Femur (tissue), 1 donor: ENCODE measurements around the gene SERPINA4.

ENCODE experiments used
- DNase-seq: peaks from one replicate; pipeline ENCODE4 v3.0.0-alpha.2; 2017

The SERPINA4 gene

DNA sequence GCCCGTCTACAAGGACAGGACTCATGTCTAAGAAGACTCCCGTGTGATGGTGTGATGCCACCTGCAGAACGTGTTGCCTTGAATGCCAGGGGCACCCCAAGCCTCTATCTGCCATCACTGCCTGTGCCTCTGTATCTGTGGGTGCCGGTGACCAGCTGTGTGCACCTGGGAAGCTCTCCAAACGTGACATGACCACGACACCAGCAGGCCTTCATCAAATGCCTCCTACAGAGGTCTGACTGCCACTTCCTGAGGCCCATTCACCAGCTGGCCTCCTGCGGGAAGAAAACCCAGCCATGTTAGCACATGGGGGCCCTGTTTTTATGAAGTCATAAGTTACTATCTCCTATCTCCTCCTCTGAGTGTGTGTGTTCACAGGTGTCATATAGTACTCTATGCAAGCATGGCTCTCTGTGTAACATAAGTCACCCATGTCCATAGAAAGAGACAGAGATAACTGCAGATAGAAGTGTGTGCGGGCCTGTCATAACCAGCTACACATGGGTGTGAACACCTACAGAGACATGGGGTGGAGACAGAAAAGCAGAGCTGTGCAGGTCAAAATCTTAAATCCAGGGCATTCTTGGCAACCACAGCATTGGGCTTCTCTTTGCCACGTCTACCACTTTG, 18.3 kb upstream of the SERPINA4 start:
- no peak for DNase-seq

DNA sequence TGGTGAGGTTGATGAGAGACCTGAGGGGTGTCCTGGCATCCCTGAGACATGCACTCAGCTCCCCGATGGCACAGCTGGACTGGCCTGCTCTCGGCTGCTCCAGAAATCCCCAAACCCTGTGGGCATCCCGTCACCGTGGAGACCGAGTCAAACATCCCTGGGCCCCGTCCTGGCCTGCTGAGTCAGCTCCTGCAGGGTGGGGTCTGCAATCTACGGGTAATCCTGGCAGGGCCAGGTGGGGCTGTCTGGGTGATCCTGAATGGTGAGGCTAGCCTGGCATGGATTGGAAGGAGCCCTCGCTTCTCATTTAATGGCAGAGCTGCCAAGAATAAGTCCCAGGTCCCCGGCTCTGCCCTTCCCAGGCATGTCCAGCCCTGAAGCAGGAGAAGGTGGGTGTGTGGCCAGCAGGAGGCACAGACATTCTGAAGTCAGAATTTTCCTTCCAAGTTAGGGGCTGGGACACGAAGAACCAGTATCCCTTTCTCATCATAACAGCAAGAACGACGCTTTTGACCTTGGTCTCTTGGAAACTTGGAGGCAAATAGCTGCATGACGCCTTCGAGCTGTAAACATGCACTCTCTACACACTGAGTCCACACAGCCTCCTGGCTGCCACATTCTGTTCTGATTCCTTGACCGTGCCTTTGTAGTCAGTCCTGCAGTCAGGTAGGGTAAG, 17.7 kb upstream of the SERPINA4 start:
- DNase-seq = no peak

DNA sequence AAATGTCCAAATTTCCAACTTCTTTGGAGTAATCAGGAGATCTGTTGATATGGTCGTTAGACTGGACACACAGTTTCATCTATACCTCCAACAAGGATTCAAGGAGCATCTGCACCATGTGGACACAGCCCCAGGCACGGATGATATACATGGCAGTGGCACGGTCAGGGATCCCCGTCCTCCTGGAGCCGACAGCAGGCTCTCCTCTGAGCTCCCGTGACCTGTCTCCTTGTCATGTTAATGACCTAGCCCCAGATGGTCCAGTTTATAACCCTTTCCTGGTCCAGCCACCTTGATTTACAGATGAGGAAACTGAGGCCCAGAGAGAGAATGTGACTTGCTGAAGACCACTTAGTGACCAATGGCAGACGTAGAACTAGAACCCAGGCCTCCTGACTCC, 16.5 kb upstream of the SERPINA4 start:
- no peak for DNase-seq

DNA sequence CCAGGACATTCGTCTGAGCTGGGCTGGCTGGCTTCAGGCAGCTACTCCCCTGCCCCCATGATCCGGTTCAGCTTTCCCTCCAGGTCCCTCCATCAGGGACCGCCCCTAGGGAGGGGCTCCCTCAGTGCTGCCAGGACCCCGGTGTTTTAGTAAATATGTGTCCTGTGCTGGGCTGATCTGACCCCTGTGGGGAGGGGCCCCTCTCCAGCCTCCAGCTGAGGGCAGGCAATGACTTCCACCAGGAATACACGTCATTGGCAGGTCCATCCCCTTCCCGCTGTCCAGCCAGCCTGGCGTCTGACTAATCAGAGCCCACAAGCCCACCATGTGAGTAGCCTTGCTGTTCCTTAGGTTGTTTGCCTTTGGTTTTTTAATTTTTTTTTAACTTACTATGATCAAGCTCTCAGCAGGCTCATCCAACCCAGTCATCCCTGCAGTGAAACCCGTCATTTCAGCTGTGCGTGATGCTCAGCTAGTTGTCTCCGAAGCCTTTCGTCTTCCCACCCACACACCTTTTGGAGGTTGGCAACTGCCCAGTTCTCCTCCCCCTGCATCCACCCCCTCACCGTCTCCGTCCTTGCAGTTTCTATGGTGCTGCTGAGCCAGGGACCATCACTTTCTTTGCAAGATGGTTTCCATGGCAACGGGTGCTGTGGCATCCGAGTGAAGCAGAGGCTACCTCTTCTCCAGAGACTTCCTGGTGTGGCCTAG, 16.0 kb upstream of the SERPINA4 start:
- no peak for DNase-seq

DNA sequence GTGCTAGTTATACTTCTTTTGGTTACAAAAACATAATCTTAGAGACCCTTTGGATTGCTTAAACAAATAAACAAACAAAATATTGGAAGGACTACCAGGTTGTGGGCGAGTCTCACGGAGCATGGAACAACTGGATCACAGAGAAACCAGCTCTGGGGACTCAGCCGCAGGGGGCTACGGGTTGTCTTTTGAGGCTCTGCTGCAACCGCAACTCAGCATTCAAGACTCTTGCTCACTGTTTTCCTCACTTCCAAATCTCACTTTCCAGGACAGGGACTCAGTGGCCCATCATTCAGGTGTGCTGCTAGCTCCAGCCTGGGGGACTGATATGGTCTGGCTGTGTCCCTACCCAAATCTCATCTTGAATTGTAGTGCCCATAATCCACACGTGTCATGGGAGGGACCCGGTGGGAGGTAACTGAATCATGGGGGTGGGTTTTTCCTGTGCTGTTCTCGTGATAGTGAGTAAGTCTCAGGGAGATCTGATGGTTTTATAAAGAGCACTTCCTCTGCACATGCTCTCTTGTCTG, 14.0 kb upstream of the SERPINA4 start:
- no peak for DNase-seq

DNA sequence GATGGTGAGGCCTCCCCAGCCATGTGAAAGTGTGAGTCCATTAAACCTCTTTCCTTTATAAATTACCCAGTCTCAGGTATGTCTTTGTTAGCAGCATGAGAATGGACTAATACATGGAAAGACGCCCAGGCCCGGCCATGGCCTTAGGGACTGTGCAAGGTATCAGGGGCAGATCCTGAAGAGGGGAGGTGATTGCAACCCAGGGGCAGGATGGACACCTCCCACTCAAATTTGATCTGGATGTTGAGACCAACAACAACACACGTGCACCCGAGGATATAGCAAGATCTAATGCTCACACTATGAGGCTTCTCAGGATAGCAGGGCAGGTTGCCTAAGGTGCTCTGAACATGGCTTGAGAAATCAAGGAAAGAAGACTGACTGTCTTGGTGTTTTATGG, 13.5 kb upstream of the SERPINA4 start:
- DNase-seq = no peak

DNA sequence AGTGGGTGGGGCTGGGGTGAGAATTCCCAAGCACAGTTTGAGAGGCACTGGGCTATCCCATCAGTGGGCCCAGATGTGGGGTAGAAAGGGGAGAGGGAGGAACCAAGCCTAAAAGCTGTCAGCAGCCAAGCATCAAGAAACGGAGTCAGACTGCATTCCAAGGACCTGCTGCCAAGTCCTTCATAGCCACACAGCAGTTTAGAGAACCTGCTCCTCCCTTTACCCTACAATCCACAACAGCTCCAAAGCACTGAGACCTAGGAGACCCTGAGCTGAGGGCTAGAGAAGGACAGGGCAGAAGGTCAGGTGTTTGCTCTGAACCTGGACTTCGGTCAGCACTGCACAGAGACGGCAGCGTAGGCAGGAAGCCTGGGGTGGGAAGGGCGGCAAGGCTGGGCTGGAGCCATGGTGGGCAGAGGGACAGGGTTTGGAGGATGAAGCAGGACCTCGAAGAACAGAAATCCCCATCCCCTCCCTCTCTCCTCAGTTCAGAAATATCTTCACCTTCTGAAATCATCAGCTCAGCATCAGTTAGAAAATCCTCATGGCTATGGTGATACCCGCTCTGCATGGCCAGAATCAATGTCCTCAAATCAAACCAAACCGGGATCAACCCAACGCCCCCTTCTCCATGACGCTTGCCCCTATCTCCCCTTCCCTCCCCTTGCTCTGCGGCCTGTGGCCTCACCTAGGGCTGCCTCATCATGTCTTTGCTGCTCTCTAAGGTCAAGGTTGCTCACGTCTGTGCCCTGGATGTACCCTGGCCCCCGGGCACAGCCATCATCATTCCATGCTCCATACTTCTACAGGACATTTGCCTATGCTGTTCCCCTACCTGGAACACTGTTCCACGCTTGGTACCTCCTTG, 12.9 kb upstream of the SERPINA4 start:
- DNase-seq = no peak

DNA sequence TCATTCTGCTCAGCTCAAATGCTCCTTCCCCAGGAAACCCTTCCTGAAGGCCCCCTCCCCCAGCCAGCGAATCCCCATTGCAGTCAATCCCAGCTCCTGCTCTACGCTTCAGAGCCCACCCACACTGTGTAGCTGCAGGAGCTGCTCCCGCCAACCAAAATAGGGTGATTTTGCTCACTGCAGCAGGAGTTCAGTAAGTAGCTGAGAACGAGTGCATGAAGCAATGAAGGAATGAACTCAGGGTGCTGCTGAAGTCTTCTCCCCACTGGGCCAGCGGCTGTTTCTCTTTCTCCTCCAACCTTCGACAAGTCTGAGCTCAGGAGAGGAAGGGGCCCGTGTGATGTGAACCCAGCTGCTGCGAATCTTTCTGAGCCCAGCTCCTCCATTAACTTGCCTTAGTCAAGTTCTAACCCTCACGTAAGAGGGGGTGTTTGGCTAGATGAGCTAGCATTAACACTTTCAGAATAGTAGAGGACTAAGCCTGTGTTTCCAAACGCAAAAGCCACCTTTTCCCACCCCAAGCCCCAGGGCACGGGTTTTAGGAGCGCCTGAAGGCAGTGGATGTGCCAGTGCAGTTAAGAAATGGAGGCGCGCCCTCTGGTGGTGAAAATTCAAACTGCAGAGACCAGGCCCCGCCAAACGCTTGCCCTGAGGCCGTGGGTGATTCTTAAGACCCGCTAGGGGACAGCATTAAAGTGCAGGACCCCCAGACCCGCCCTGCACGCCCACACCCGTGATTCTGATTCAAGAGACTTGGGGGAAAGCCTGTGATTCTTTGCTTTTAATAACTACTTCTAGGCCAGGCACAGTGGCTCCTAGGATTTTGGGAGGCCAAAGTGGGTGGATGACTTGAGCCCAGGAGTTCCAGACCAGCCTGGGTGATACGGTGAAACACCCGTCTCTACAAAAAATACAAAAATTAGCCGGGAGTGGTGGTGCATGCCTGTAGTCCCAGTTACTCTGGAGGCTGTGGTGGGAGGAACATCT, 11.9 kb upstream of the SERPINA4 start:
- DNase-seq = peak; percentile 67

DNA sequence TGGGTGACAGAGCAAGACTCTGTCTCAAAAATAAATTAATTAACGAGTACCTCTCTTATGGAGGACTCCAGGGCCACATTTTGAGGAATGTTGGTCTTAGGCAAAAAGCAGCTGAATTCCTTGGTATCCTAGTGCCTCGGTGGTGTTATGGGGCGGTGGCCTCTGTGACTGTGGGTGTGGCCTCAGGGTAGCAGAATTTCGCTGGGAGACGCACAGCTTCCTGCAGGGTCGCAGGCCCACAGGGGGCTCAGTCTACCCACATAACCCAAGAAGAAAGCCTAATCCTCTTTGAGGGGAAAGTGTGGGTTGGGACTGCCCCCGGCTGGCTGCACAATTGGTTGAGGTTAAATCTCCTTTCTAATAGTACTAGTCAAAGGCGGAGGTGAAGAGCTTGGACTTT, 11.2 kb upstream of the SERPINA4 start:
- DNase-seq = no peak

DNA sequence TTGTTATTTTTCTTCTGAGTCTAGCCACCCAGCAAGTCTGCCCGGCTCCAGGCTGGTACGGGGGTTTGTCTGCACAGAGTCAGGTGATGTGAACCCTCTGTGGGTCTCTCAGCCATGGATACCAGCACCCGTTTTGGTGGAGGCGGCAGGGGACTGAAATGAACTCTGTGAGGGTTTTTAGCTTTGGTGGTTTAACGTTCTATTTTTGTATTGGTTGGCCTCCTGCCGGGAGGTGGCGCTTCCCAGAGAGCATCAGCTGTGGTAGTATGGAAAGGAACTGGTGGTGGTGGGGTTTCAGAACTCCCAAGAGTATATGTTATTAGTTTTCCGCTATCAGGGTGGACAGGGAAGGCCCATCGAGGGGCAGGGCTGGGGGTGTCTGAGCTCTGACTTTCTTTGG, 5.3 kb upstream of the SERPINA4 start:
- no peak for DNase-seq

DNA sequence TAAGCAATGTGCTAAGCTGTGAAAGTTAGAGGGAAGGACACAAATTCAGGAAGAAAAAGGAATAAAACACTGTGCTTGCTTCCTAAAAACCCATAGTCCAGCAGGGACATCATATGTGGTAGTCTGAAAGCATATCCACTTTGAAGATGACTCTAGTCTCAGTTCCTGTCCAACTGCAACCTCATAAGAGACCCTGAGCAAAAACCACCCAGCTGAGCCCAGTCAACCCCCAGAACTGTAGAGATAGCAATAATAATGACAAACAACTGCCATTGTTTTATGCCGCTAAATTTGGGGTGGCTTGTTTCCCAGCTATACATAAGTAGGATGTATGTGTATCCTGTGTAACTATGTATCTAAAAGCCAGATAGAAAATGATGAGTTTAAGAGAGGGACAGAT, 3.9 kb upstream of the SERPINA4 start:
- DNase-seq = peak; percentile 1

DNA sequence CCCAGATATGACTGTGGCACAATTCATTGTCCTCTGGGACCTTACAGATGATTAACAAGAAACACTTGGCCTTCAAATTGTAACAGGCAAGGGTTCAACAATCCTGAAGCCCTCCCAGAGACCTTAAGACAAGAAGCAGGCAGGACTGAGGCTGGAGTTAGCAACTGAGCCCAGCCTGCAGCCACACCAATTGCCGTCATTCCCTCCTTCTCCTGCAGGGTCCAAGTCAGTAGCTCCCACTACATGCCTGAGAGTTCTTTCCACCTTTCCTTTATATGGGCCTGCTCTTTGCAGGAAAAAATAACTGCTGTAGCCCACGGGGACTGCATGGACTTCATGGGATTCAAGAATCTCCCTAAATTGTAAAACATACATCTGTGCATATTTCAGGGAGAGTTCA, 2.4 kb upstream of the SERPINA4 start:
- no peak for DNase-seq

DNA sequence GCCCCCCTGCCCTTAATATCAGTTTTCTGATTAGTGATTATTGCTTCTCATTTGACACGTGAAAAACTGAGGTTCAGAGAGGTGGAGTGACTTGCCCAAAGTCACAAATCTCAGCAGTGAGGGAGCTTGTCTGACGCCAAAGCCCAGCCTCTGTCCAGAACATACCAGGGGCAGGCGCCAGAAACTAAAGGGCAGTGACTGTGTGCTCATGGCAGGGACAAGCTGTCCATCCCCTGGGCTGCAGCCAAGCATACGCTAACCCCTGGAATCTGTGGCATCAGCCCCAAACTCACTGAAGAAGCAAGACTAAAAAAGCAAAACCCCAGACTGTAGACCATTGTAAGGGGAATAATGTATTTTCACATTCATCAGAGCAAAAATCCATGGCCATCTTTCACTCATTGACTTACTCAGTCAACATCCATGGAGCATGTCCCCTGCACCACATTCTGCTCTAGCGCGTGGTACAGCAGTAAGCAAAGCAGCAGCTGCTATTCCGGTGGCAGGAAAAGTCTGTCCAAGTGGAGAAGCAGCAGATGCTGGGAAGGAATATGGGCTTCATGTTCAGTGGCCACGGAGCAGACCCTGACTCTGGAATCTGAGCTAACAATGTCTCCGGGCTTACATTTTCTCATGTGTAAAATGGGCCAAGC, 1.5 kb upstream of the SERPINA4 start:
- peak; percentile 10 for DNase-seq

DNA sequence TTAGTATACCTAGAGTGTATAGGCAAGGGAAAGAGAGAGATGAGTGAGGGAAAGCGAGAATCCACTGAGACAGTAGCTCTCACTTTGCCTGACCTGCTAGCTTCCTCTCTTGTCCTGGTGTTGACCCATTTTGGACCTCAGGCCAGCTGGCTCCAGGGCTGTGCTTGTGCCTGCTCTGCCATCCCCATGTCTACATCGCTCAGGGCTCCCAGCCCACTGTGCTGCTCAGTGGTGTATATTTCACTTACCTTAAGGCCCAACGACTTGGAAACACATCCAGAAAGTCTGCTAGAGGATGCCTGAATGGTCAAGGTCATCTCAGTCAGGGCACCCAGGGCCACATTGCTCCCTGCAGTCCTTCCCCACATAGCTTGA, 964 bp upstream of the SERPINA4 start:
- peak; percentile 1 for DNase-seq

DNA sequence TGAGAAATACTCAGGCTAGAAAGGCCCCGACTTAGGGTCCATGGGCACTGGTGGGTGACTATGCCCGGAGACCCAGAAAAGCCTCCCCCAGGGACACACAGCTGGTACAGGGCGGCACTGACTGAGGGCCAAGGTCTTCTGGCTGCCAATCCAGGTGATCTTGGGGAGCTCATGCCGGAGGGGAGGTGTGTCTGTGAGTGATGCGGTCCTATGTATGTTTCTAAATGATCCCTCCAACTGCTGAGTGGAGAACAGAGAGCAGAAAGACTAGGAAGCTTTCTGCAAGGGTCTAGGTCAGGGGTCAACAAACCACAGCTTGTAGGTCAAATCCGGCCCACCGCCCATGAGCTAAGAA, 391 bp downstream of the SERPINA4 start:
- DNase-seq = peak; percentile 5

DNA sequence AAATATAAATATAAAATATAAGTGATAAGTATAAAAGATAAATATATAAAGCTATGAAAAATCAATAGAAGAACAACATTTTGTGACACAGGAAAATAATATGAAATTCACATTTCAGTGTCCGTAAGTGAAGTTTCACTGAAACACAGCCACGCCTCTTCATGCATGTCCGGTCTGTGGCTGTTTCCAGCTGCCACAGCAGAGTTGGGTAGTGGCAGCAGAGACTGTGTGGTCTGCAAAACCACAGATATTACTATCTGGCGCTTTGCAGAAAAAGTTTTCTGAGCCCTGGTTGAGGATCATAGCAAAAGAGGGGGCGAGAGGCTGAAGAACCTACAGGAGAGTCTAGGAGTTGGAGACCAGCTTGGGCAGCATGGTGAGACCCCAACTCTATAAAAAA, 780 bp downstream of the SERPINA4 start:
- peak; percentile 21 for DNase-seq

DNA sequence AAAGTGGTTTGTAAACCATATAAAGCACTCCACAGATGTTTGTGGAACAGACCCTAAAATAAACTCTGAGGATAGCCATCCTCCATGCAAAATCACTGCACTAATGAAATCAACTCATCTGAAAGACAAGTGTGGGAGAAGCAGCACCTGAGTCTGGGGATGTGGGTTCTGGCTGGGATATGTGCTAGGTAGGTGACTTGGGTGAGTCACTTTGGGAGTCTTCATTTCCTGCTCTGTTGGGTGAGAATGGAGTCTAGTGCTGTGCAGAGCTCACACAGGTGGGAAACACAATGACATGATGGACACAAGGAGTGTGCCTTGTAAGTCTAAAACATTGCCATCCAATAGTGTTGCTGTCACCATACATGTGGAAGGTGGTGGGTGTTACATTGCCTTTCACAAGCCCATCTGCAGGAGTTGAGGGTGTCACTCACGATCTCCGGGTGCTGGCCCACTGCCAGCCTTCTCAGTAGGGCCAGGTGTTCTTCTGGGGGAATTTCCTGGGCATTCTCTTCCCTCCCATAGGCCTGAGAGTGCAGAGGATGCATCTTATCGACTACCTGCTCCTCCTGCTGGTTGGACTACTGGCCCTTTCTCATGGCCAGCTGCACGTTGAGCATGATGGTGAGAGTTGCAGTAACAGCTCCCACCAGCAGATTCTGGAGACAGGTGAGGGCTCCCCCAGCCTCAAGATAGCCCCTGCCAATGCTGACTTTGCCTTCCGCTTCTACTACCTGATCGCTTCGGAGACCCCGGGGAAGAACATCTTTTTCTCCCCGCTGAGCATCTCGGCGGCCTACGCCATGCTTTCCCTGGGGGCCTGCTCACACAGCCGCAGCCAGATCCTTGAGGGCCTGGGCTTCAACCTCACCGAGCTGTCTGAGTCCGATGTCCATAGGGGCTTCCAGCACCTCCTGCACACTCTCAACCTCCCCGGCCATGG, 2.0 kb downstream of the SERPINA4 start:
- DNase-seq = peak; percentile 7

DNA sequence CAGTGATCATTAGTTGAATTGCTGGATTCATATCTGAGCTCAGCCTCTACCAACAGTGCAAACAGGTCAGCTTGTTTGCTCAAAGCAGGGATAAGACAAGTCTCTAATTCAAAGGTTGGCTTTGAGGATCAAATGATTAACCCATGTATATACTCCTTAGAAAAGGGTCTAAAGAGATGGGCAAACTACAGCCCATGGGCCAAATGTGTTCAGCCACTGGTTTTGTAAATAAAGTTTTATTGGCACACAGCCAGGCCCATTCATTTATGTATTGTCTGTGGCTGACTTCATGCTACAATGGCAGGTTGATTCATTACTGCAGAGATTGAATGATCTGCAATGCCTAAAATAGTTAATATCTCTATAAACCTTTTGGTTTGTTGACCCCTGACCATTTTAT, 3.1 kb downstream of the SERPINA4 start:
- no peak for DNase-seq

DNA sequence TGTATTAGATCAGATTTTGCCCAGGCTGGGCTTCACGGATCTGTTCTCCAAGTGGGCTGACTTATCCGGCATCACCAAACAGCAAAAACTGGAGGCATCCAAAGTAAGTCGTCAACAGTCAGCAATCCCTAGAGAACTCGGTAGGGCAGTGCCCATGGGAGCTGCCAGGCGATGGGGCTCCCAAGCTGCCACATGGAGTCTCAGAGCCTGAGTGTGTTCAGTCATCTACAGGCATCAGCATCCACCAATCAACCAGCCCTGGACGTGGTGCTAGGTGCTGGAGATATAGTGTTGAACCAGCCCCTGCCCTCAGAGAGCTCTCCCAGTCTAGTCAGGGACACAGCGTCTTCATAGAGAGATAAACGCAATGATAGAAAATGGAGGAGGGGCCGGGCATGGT, 6.9 kb downstream of the SERPINA4 start:
- peak; percentile 4 for DNase-seq

DNA sequence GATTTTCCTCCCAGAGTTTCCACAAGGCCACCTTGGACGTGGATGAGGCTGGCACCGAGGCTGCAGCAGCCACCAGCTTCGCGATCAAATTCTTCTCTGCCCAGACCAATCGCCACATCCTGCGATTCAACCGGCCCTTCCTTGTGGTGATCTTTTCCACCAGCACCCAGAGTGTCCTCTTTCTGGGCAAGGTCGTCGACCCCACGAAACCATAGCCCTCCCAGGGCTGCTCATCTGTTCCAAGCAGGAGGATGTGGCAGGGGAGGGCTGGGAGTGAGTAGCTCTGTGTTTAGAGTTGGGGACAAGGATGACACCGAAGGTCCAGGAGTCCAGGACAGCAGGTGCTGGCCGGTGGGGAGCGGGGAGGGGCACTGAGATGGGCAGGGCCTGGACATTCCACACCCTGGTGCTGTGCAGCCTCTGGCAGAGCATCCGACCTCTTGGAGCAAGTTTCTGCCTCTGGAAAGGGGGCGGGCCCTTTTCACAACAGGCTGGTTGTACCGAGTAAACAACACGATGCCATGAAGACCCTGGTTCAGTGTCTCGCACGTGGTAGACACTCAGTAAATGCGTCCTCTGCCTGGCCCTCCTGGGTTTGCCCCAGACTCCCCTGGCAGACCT, 8.2 kb downstream of the SERPINA4 start:
- peak; percentile 12 for DNase-seq
